ENCODE data around the gene LEMD1.
A peak's percentile ranks its signal among the peaks of the same experiment; 100 is the strongest.

GRCh38 chr1:205354259-205355074 is 67.4 kb downstream of the LEMD1 start:
- TF ChIP-seq POLR2A (IDR thresholded peaks at IDR 0.05) (no peak), CTCF (IDR thresholded peaks at IDR 0.05) (peak; percentile 72 to 84 (median 81)), EP300 (IDR thresholded peaks at IDR 0.05) (no peak)
